ENCODE measurements around the gene LLCFC1. TPM values are rescaled to one million over a fixed set of nuclear protein-coding genes. Genes with fewer than 3 reads are reported as not detected.

Gene LLCFC1
- total and polyA plus RNA-seq, 2 of the 8 experiments (the other 6 are each of a cell fraction or from before 2014, with no cell fraction given): not detected

DNA sequence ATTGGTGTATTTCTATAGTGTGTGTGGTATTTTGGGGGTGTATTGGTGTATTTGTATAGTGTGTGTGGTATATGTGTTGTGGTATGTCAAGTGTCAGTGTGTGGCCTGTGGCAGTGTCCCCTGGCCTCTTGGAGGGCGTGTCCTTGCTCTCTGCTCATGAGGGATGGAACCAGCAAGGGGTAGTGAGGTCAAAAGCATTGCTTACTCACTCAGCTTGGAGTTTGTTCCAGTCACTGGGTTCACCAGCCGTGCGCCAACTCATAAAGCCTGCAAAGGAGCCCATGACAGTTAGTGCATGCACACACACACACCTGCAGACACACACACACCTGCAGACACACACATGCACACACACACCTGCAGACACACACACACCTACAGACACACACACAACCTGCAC is 49.5 kb upstream of the LLCFC1 start:
- Histone ChIP-seq H3K27me3 (replicated peaks in 1 of 4; ENCODE audit: control insufficient read depth in 3 of 4, extremely low read depth in 1 of 4, insufficient read depth in 3 of 4, low read length in 3 of 4) (no peaks in the 10 kb centered on the region), H3K4me2 (ENCODE audit: insufficient read depth in 1 of 2, low read depth in 2 of 2, low read length in 2 of 2) (no peak overlapping the region), H3K23ac (ENCODE audit: insufficient read length) (no peak overlapping the region), H3K14ac (ENCODE audit: insufficient read length) (no peak overlapping the region), H3K4ac (replicated peaks; ENCODE audit: insufficient read length, low read depth, low read length) (no peak overlapping the region), H3K9ac (replicated peaks in 1 of 4; ENCODE audit: extremely low read depth in 1 of 4, low read depth in 3 of 4, low read length in 3 of 4) (no peak overlapping the region), H3K23me2 (ENCODE audit: low read depth, low read length) (peaks cover 10% of the 10 kb centered on the region; the same call in 1 of the 2 replicates), H2BK15ac (ENCODE audit: low read length) (no peak overlapping the region), H3K79me2 (ENCODE audit: control insufficient read depth in 1 of 2, insufficient read depth in 2 of 2, low read length in 2 of 2) (no peaks in the 10 kb centered on the region), H3K36me3 (ENCODE audit: control insufficient read depth in 2 of 4, insufficient read depth in 4 of 4, low read length in 3 of 4) (no peaks in the 10 kb centered on the region), H3K79me1 (ENCODE audit: low read depth, low read length) (no peaks in the 10 kb centered on the region), H3K9me3 (ENCODE audit: insufficient read depth in 2 of 2, low read depth in 1 of 2, low read length in 1 of 2) (no peaks in the 10 kb centered on the region), H4K91ac (replicated peaks; ENCODE audit: insufficient read length, low read length) (no peak overlapping the region), H3K4me3 (ENCODE audit: extremely low read depth in 1 of 4, insufficient read depth in 2 of 4, low read depth in 3 of 4, low read length in 4 of 4) (no peak overlapping the region), H3K56ac (replicated peaks; ENCODE audit: insufficient read length, low read depth, low read length) (no peak overlapping the region), H3K18ac (ENCODE audit: extremely low read depth, low read length) (no peak overlapping the region), H2BK12ac (ENCODE audit: low read depth, low read length) (no peak overlapping the region), H3K4me1 (replicated peaks in 1 of 4; ENCODE audit: control insufficient read depth in 3 of 4, insufficient read depth in 4 of 4, low read length in 3 of 4) (peaks cover 0 to 10% (median 2%) of the 10 kb centered on the region in 4 experiments; a peak in 2 of 7 replicates), H4K5ac (ENCODE audit: insufficient read length, low read depth, low read length) (no peak overlapping the region), H2BK5ac (ENCODE audit: low read depth, low read length) (no peak overlapping the region), H3K27ac (ENCODE audit: low read depth, low read length) (no peak overlapping the region), H2AK5ac (ENCODE audit: low read depth, low read length) (no peak overlapping the region), H4K8ac (ENCODE audit: extremely low read depth, insufficient read depth, low read length) (no peak overlapping the region), H2BK20ac (ENCODE audit: low read length) (no peak overlapping the region), H2BK120ac (replicated peaks; ENCODE audit: low read depth, low read length) (no peak overlapping the region), H4K20me1 (replicated peaks in 1 of 2; ENCODE audit: control insufficient read depth in 1 of 2, insufficient read depth in 2 of 2, low read length in 2 of 2) (peaks cover 0 to 7% of the 10 kb centered on the region in 2 experiments), H2AFZ (ENCODE audit: low read length) (no peak overlapping the region)
- 87% methylated on average over 3 of the region's 3 CpGs; no CpG with 5 or more reads in 1 of the 2 experiments for WGBS, 2 experiments (ENCODE audit: extremely low coverage in 1 of 2, insufficient coverage in 1 of 2, insufficient read length in 1 of 2, insufficient replicate concordance in 2 of 2, low coverage in 1 of 2, low lambda C conversion rate in 2 of 2, missing lambda C conversion rate in 1 of 2)
- no peak for FAIRE-seq
- POLR2A ChIA-PET (ENCODE audit: partially characterized antibody): no interaction called here
- DNase-seq (ENCODE audit: low read depth in 1 of 2, low spot score in 2 of 2): no peak
- CTCF ChIA-PET (ENCODE audit: partially characterized antibody): no interaction called here
